ENCODE measurements around the gene SGCE.

DNA sequence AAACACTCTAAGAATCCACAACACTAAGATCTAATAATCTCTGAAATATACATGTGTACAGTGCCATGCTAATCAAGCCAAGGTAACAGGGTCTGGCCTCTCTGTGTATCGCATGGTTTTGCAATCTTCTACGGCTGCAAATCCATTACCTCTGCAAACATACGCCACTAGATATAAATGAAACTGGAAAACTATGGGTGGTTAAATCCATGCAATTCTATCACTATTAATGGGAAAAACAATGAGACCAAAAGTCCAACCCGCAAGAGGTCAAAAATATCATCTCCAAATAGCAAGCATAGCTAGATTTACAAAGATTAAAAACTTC is 23.0 kb downstream of the SGCE start:
- TF ChIP-seq TAF1 (conservative IDR thresholded peaks at IDR 0.05) (no peak), JUND (IDR thresholded peaks at IDR 0.05) (no peak), GABPA (IDR thresholded peaks at IDR 0.05 in 1 of 2, conservative IDR thresholded peaks at IDR 0.05 in 1 of 2) (no peak), EGR1 (IDR thresholded peaks at IDR 0.05; ENCODE audit: low read depth in 2 of 2) (no peak), HNF4G (IDR thresholded peaks at IDR 0.05) (no peak), RAD21 (IDR thresholded peaks at IDR 0.05) (no peak), YY1 (IDR thresholded peaks at IDR 0.05) (no peak)
- TF ChIP-seq, protein P1, sequence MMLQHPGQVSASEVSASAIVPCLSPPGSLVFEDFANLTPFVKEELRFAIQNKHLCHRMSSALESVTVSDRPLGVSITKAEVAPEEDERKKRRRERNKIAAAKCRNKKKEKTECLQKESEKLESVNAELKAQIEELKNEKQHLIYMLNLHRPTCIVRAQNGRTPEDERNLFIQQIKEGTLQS (IDR thresholded peaks at IDR 0.05): no peak
- TF ChIP-seq, protein P2, sequence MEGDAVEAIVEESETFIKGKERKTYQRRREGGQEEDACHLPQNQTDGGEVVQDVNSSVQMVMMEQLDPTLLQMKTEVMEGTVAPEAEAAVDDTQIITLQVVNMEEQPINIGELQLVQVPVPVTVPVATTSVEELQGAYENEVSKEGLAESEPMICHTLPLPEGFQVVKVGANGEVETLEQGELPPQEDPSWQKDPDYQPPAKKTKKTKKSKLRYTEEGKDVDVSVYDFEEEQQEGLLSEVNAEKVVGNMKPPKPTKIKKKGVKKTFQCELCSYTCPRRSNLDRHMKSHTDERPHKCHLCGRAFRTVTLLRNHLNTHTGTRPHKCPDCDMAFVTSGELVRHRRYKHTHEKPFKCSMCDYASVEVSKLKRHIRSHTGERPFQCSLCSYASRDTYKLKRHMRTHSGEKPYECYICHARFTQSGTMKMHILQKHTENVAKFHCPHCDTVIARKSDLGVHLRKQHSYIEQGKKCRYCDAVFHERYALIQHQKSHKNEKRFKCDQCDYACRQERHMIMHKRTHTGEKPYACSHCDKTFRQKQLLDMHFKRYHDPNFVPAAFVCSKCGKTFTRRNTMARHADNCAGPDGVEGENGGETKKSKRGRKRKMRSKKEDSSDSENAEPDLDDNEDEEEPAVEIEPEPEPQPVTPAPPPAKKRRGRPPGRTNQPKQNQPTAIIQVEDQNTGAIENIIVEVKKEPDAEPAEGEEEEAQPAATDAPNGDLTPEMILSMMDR (IDR thresholded peaks at IDR 0.05; ENCODE audit: low read depth, low read length, missing input control): no peak
- TF ChIP-seq, protein P3, sequence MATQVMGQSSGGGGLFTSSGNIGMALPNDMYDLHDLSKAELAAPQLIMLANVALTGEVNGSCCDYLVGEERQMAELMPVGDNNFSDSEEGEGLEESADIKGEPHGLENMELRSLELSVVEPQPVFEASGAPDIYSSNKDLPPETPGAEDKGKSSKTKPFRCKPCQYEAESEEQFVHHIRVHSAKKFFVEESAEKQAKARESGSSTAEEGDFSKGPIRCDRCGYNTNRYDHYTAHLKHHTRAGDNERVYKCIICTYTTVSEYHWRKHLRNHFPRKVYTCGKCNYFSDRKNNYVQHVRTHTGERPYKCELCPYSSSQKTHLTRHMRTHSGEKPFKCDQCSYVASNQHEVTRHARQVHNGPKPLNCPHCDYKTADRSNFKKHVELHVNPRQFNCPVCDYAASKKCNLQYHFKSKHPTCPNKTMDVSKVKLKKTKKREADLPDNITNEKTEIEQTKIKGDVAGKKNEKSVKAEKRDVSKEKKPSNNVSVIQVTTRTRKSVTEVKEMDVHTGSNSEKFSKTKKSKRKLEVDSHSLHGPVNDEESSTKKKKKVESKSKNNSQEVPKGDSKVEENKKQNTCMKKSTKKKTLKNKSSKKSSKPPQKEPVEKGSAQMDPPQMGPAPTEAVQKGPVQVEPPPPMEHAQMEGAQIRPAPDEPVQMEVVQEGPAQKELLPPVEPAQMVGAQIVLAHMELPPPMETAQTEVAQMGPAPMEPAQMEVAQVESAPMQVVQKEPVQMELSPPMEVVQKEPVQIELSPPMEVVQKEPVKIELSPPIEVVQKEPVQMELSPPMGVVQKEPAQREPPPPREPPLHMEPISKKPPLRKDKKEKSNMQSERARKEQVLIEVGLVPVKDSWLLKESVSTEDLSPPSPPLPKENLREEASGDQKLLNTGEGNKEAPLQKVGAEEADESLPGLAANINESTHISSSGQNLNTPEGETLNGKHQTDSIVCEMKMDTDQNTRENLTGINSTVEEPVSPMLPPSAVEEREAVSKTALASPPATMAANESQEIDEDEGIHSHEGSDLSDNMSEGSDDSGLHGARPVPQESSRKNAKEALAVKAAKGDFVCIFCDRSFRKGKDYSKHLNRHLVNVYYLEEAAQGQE (IDR thresholded peaks at IDR 0.05): no peak
- TF ChIP-seq, protein P4, sequence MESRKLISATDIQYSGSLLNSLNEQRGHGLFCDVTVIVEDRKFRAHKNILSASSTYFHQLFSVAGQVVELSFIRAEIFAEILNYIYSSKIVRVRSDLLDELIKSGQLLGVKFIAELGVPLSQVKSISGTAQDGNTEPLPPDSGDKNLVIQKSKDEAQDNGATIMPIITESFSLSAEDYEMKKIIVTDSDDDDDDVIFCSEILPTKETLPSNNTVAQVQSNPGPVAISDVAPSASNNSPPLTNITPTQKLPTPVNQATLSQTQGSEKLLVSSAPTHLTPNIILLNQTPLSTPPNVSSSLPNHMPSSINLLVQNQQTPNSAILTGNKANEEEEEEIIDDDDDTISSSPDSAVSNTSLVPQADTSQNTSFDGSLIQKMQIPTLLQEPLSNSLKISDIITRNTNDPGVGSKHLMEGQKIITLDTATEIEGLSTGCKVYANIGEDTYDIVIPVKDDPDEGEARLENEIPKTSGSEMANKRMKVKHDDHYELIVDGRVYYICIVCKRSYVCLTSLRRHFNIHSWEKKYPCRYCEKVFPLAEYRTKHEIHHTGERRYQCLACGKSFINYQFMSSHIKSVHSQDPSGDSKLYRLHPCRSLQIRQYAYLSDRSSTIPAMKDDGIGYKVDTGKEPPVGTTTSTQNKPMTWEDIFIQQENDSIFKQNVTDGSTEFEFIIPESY (IDR thresholded peaks at IDR 0.05): no peak
- TF ChIP-seq, protein P5, sequence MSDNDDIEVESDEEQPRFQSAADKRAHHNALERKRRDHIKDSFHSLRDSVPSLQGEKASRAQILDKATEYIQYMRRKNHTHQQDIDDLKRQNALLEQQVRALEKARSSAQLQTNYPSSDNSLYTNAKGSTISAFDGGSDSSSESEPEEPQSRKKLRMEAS (IDR thresholded peaks at IDR 0.05): no peak
